Activated T-cell treated with anti-CD3 and anti-CD28 coated beads, Interleukin-2, amount 50 U/mL, for 72 hours (primary cell): ENCODE results near the gene SNX1. TPM values are rescaled to one million over a fixed set of nuclear protein-coding genes. Genes with fewer than 3 reads are reported as not detected.

Experiments
- ATAC-seq, 2 donors: fragments of 150-1000 bp; cut with Tn5 transposase; replicated peaks in 1 of 2; 2 replicates each; pipeline ENCODE4 v1.10.0; 2021; ENCODE audit warnings: moderate library complexity in 2 of 2, mild to moderate bottlenecking in 1 of 2
- DNase-seq, 2 donors: peaks; one replicate each; pipeline ENCODE4 v3.0.0; 2021 to 2022; ENCODE audit warnings: mixed read lengths in 1 of 2
- H3K27ac Mint-ChIP-seq: one replicate; pipeline ENCODE4 v1.8.0; 2022; ENCODE audit warnings: mild to moderate bottlenecking, moderate library complexity, mixed read lengths
- H3K27me3 Mint-ChIP-seq: one replicate; pipeline ENCODE4 v1.8.0; 2022; ENCODE audit warnings: low read depth, mixed read lengths
- H3K36me3 Mint-ChIP-seq, 2 donors: one replicate each; pipeline ENCODE4 v1.8.0; 2022; ENCODE audit warnings: mixed read lengths in 2 of 2, mild to moderate bottlenecking in 1 of 2; ENCODE audit not compliant: insufficient read depth in 2 of 2
- H3K4me1 Mint-ChIP-seq: one replicate; pipeline ENCODE4 v1.8.0; 2022; ENCODE audit warnings: low read depth, mixed read lengths
- H3K4me3 Mint-ChIP-seq, 2 donors: one replicate each; pipeline ENCODE4 v1.8.0; 2022; ENCODE audit warnings: mild to moderate bottlenecking in 2 of 2, mixed read lengths in 2 of 2, moderate library complexity in 2 of 2
- H3K9me3 Mint-ChIP-seq, 2 donors: one replicate each; pipeline ENCODE4 v1.8.0; 2022; ENCODE audit warnings: mixed read lengths in 2 of 2
- total RNA-seq, 2 donors: library from RNA; stranded (reverse); gene quantifications; one replicate each; pipeline ENCODE4 v1.2.3, GENCODE V29; 2022

SNX1 gene
- total RNA-seq, 2 donors from 2014 or later, result 104 to 113 TPM

DNA sequence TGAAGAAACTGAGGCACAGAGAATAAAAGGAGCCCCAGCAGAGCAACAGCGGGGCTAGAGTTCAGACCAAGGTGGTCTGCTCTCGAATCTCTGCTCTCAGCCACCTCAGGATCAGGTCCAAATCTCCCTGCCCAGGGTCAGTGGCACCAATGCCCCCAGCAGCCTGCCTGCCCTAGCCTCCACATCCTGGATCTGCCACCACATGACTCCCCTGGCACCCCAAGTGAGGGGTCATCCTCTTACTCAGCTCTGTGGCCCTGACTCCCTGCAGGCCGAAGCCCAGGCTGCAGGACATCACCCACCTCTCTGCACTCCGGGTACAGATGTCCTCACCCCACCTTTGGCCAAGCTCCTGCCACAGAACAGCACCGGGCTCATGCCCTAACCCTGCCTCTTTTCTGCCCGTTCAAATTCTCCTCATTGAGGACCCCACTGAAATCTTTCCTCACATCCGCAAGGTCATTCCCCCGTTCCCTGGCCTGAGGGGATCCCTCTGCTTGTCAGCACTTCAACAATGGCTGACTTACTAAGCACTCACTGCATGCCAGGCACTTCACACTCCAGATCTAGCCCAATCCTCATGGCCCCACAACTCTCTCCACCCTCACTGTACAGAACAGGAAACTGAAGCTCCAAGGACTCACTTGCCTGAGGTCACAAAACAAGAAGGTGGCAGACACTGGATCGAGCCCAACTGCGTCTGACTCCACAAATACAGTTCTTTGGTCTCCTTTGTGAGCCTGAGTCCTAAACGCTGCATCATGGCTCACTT is 62.8 kb downstream of the SNX1 start:
- H3K27me3 Mint-ChIP-seq, result no peaks in the 10 kb centered on the region
- H3K36me3 Mint-ChIP-seq, result peaks cover 18 to 32% of the 10 kb centered on the region in 2 donors
- no peak overlapping the region for H3K4me3 Mint-ChIP-seq
- ATAC-seq (no peak), DNase-seq (no peak)
- H3K9me3 Mint-ChIP-seq, result no peaks in the 10 kb centered on the region
- H3K27ac Mint-ChIP-seq, result peak overlapping the region; percentile 36
- H3K4me1 Mint-ChIP-seq, result peaks cover 39% of the 10 kb centered on the region

GRCh38 chr15:64161688-64162477 is 66.1 kb downstream of the SNX1 start:
- Mint-ChIP-seq H3K36me3 (peaks cover 18 to 25% of the 10 kb centered on the region in 2 donors), H3K4me1 (peaks cover 65% of the 10 kb centered on the region), H3K4me3 (peak overlapping the region; percentile 88 to 97), H3K9me3 (no peaks in the 10 kb centered on the region), H3K27ac (peak overlapping the region; percentile 92), H3K27me3 (no peaks in the 10 kb centered on the region)
- no peak for DNase-seq
- no peak for ATAC-seq

DNA sequence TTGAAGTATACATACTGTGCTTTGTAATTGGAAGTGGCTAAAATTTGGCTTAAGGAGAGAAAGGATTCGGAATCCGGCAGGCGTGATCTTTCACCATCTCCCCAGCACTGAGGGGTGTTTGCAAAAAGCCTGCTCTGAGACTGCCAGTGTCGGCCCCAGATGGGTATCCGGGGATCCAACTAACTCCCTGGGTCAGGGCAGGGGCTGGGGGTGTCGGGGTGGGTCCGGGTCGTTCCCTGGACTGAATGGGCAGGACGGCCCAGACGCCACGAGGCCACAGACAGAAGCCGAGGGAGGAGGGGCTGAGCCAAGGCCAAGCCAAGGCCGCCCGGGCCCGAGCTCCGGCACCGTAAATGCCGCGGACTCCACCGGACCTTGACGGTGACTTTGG is 66.7 kb downstream of the SNX1 start:
- Mint-ChIP-seq H3K27ac (peak overlapping the region; percentile 92), H3K4me3 (peak overlapping the region; percentile 88 to 97), H3K4me1 (peaks cover 70% of the 10 kb centered on the region)

DNA sequence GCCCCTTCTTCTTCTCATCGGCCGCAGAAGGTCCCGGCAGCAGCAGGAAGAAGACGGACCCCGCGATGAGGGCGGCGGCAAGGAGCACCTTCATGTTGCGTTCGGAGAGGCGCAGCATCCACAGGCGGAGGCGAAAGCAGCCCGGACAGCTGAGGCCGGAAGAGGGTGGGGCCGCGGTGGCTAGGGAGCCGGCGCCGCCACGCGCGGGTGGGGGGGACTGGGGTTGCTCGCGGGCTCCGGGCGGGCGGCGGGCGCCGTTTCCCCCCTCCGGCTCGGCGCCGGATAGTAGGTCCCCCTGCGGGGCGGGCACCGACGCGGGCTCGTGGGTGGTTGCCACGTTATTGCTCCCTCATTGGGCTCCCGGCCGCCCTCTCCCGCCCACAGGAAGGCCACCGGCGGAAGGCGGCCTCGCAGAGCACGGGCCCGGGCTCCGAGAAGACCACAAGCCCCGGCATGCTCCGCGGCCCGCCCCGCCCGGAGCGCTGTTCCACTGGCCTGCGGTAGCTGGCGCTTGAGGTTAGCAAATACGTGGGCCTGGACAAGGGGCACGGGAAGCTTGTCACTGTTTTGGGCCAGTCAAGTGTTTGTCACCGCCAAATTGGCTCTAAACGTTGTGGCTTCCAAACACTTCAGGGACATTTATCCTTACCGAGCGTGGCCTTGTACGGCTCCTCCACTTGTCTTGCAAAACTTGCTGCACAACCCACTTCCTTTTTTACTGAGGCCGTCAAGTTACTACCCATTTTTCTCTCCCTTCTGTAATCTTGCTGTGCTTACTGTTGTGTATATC is 67.3 kb downstream of the SNX1 start, which contains the start of gene PPIB:
PPIB (minus strand) TSS at position 154 of the 790 bp plus-strand sequence; CDS start at position 118, 36 bp downstream.
- Mint-ChIP-seq H3K9me3 (no peaks in the 10 kb centered on the region), H3K27ac (peak within 1 kb of the TSS; percentile 94), H3K4me1 (peaks cover 66% of the 10 kb centered on the region), H3K36me3 (peaks cover 16 to 22% of the 10 kb centered on the region in 2 donors), H3K27me3 (no peaks in the 10 kb centered on the region), H3K4me3 (peak within 1 kb of the TSS; percentile 88 to 97)
- ATAC-seq (peak; percentile 93 to 94), DNase-seq (peak; percentile 98 to 99)

More for the DNA sequence above, 66.7 kb downstream of the SNX1 start:
- ATAC-seq (peak; percentile 24 to 25), DNase-seq (no peak)
- Mint-ChIP-seq H3K9me3 (no peaks in the 10 kb centered on the region), H3K36me3 (peaks cover 18 to 25% of the 10 kb centered on the region in 2 donors), H3K27me3 (no peaks in the 10 kb centered on the region)

- H3K4me1 Mint-ChIP-seq, result peaks cover 59% of the 10 kb centered on the region
- no peaks in the 10 kb centered on the region for H3K27me3 Mint-ChIP-seq
- peaks cover 12 to 17% of the 10 kb centered on the region in 2 donors for H3K36me3 Mint-ChIP-seq
- peak overlapping the region; percentile 94 for H3K27ac Mint-ChIP-seq
- ATAC-seq (peak in 1 of 2 donors; percentile 0), DNase-seq (no peak)
- H3K4me3 Mint-ChIP-seq, result peak overlapping the region; percentile 82 to 92
- H3K9me3 Mint-ChIP-seq, result no peaks in the 10 kb centered on the region
These were observed 68.0 kb downstream of the SNX1 start for GRCh38 chr15:64163659-64164362.

DNA sequence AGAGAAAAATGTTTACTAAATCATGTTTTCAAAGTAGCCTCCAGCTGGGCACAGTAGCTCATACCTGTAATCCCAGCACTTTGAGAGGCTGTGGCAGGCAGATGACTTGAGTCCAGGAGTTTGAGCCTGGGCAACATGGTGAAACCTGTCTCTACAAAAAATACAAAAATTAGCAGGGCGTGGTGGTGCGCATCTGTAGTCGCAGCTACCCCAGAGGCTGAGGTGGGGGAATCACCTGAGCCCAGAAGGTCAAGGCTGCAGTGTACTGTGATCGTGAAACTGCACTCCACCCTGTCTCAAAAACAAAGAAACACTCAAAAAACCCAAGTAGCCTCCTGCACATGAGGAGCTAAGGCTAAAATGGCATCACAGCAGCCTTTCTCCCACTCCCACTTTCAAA is 68.7 kb downstream of the SNX1 start:
- H3K9me3 Mint-ChIP-seq, result no peaks in the 10 kb centered on the region
- peak overlapping the region; percentile 47 to 92 for H3K4me3 Mint-ChIP-seq
- peaks cover 10 to 14% of the 10 kb centered on the region in 2 donors for H3K36me3 Mint-ChIP-seq
- H3K4me1 Mint-ChIP-seq, result peaks cover 52% of the 10 kb centered on the region
- no peak for ATAC-seq
- H3K27ac Mint-ChIP-seq, result peak overlapping the region; percentile 94
- no peak for DNase-seq
- H3K27me3 Mint-ChIP-seq, result no peaks in the 10 kb centered on the region

DNA sequence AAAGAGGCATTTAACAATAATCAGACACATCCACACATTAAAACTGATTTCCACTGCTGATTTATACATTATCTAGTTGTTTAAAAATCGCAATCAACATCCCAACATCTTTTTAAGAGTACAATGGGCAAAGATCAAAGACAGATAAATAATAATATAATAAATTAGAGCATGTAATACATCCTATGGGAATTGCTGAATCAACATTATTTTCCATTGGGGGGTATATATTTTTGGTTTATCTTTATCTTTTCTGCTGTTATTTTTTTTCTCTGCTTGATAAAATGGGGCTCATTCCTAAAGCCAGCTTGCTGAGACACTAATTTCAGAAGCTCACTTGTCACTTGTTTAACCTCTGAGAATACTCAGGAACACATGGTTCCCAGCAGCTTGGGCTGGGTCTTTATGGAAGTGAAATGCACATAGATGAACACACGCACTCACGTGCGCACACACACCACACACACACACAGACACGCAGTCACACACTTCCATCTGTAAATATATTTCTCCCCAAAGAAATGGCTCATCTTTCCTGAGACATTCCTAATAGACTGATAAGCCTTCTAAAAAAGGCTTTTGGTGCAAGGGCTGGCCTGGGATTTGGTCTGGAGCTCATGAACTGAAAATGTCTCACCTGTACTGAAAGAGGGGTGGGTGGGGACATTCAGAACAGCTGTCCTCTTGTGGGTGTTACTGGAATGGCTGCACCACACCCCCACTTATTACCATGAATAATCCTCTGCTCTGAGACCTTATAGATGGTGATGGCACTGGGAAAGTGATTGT is 70.5 kb downstream of the SNX1 start:
- Mint-ChIP-seq H3K36me3 (peaks cover 4 to 8% of the 10 kb centered on the region in 2 donors), H3K4me3 (peak overlapping the region in 1 of 2 donors; percentile 30), H3K9me3 (no peaks in the 10 kb centered on the region), H3K4me1 (peaks cover 43% of the 10 kb centered on the region), H3K27ac (peak overlapping the region; percentile 85), H3K27me3 (no peaks in the 10 kb centered on the region)
- DNase-seq, result no peak
- no peak for ATAC-seq

GRCh38 chr15:64180235-64180824 is 84.5 kb downstream of the SNX1 start:
- Mint-ChIP-seq H3K9me3 (no peaks in the 10 kb centered on the region), H3K4me3 (no peak overlapping the region), H3K36me3 (peaks cover 2 to 5% of the 10 kb centered on the region in 2 donors), H3K27ac (no peak overlapping the region), H3K4me1 (no peaks in the 10 kb centered on the region), H3K27me3 (no peaks in the 10 kb centered on the region)
- DNase-seq, result no peak
- ATAC-seq, result no peak

DNA sequence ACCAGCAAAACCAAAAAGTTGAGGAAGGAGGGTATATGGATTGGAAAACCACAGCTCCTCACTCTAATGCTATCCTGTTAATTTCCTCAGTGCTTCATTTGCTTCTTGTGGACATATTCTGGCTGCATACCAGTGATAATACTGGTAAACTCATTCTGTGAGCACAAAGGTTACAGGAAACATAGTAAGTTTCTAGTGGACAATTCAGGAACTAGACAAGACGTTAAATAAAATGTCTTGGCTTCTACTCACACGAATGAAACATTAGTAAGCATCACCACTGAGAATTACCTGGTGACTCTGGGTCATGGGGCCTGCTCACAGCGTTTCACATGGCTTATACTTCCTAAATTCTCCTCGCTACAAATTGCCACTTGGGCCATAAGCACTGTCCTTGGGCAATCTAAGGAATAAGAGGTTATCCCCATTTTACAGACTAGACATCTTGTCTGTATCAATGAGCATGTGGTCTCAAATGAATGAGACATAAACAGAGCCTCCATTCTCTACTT is 87.1 kb downstream of the SNX1 start:
- Mint-ChIP-seq H3K27ac (no peak overlapping the region), H3K36me3 (peaks cover 2 to 8% of the 10 kb centered on the region in 2 donors), H3K4me3 (no peak overlapping the region), H3K9me3 (no peaks in the 10 kb centered on the region), H3K27me3 (no peaks in the 10 kb centered on the region), H3K4me1 (peaks cover 7% of the 10 kb centered on the region)
- no peak for ATAC-seq
- DNase-seq, result no peak

GRCh38 chr15:64185146-64185911 is 89.5 kb downstream of the SNX1 start:
- no peak for DNase-seq
- Mint-ChIP-seq H3K27me3 (no peaks in the 10 kb centered on the region), H3K4me1 (peaks cover 16% of the 10 kb centered on the region), H3K36me3 (peaks cover 2 to 10% of the 10 kb centered on the region in 2 donors), H3K4me3 (no peak overlapping the region), H3K27ac (no peak overlapping the region), H3K9me3 (no peaks in the 10 kb centered on the region)
- ATAC-seq, result no peak
